ENCODE measurements around the gene ERO1B. TPM values are rescaled to one million over a fixed set of nuclear protein-coding genes. Genes with fewer than 3 reads are reported as not detected.
"Not testable (repeated sequence)": the region's sequence is repeated elsewhere in the genome, so short reads cannot be mapped to it uniquely, and the experiment has no call there.

The ERO1B gene
- total RNA-seq, 2 donors from 2014 or later: 8.4 to 10.5 TPM

DNA sequence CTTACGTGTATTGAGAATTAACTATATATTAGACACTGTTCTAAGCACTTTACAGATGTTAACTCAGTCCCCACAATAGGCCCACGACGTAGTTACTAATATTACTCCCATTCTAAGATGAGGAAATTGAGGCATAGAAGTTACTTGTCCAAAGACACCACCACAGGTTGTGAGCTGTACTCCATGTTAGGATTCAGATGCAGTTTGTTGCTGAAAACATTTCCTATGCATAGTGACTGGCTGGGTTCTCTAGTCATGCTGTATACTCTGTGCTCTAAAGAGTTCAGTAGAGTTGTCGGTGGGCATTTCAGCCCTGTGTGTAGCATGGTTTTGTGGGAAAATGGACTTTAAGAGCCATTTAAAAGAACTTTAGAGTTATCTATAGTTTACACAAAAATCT lies 74.2 kb downstream of the ERO1B start:
- no peak for DNase-seq (ENCODE audit: low spot score)
- intact Hi-C loops (cut with DNase I): no loop called here

DNA sequence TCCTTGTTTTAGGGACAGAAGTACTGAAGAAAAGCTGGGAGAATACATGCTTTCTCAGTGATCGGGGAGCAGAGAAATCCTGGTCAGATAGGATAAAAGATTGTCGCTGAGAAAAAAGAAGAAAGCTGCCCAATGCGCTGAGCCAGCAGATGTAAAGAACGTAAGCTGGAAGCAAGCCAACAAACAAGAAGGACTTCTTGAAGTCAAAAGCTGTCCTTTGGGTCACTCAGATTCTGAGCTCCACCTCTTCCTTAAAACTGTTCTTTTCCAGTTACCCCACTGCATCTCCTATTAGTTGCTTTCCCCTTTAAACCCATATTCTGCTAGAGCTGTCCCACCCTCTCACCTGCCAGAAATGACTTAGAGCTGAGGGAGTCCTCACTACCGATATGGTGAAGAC lies 74.6 kb downstream of the ERO1B start:
- intact Hi-C loops (cut with DNase I): no loop called here
- no peak for DNase-seq (ENCODE audit: low spot score)

DNA sequence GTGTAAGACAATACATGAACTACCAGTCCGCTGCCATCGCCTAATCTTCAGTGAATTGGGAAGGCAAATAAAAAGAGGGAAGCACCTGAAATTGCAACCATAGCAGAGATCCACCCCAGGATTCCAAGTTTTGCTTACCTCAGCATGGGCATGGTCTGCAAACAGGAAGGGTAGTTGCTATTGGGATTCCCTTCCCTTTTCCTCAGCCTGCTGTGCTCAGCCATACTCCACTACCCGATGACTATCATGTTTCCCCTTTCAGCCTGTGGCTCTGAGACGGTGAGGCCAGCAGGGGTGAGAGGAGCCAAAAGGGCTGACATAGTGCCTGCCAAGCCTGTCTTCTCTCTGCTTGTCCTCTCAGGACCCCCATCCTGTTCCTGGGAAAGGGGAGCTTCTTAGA lies 75.2 kb downstream of the ERO1B start:
- intact Hi-C loops (cut with DNase I): no loop called here
- DNase-seq (ENCODE audit: low spot score): no peak

DNA sequence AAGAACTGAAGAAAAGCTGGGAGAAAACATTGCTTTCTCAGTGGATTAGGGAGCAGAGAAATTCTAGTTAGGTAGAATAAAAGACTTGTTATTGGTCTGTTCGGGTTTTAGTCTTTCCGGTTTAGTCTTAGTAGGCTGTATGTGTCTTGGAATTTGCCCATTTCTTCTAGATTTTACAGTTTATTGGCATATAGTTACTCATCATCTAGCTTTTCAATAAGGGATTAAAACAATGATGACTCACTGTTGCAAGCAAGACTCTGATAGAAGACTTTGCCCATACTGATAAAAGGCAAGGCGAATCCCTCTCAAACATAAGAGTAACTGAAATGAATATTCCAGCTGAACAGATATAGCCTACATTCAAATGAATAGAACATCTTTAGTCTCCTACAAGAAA lies 77.1 kb downstream of the ERO1B start:
- intact Hi-C loops (cut with DNase I): no loop called here
- DNase-seq (ENCODE audit: low spot score): no peak

DNA sequence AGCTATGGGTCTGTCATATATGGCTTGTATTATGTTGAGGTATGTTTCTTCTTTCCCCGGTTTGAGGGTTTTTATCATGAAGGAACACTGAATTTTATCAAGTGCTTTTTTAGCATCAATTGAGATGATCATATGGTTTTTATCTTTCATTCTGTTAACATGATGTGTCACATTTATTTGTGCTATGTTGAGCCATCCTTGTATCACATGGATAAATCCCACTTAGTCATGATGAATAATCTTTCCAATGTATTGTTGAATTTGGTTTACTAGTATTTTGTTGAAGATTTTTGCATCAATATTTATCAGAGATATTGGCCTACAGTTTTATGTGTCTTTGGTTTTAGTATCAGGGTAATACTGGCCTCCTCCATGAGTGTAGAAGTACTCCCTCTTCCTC lies 77.7 kb downstream of the ERO1B start:
- DNase-seq (ENCODE audit: low spot score): no peak
- intact Hi-C loops (cut with DNase I): no loop called here

DNA sequence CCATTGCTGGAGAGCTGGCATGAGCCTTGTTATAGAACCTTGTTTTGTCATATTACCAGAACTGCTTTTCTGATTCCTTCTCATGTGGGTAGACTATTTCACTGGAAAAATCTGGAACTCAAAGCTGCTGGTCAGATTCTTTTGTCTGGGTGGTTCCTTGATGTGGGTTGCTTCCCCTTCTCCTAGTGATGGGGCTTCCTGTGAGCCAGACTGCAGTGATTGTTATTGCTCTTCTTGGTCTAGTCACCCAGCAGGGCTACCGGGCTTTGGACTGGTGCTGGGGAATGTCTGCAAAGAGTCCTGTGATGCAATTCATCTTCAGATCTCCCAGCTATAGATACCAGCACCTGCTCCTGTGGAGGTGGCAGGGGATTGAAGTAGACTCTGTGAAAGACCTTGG lies 80.0 kb downstream of the ERO1B start:
- intact Hi-C loops (cut with DNase I): no loop called here

DNA sequence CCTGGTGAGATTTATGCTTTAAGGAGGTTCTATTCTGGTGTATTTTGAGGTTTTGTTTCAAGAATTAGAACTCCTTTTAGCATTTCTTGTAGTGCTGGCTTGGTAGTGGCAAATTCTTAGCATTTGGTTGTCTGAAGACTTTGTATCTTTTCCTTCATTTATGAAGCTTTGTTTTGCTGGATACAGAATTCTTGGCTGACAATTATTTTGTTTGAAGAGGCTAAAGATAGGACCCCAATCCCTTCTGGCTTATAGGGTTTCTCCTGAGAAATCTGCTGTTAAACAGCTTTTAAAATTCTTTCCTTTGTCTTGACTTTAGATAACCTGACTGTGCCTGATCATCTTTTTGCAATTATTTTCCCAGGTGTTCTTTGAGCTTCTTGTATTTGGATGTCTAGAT lies 80.8 kb downstream of the ERO1B start:
- intact Hi-C loops (cut with DNase I): no loop called here
- no peak for DNase-seq (ENCODE audit: low spot score)

More for the DNA sequence above, 80.0 kb downstream of the ERO1B start:
- DNase-seq (ENCODE audit: low spot score): no peak

DNA sequence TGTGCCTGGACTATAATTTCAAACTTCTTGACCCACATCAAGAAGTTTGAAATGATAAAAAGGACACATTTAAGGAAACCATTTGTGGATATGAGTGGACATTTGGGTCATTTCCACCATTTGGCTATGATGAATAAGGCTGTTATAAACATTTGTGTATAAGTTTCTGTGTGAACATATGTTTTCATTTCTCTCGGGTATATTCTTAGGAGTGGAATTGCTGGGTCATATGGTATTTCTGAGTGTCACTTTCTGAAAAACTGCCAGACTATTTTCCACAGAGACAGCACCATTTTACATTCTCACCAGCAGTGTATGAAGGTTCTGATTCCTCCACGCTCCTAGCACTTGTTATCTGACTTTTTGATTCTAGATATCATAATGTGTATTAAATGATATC lies 88.6 kb downstream of the ERO1B start:
- intact Hi-C loops (cut with DNase I): no loop called here
- DNase-seq (ENCODE audit: low spot score): no peak

DNA sequence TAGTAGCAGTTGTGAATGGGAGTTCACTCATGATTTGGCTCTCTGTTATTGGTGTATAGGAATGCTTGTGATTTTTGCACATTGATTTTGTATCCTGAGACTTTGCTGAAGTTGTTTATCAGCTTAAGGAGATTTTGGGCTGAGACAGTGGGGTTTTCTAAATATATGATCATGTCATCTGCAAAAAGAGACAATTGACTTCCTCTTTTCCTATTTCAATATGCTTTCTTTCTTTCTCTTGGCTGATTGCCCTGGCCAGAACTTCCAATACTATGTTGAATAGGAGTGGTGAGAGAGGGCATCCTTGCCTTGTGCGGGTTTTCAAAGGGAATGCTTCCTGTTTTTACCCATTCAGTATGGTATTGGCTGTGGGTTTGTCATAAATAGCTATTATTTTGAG lies 93.7 kb downstream of the ERO1B start:
- intact Hi-C loops (cut with DNase I); DNase-seq (ENCODE audit: low spot score): not testable (repeated sequence)

DNA sequence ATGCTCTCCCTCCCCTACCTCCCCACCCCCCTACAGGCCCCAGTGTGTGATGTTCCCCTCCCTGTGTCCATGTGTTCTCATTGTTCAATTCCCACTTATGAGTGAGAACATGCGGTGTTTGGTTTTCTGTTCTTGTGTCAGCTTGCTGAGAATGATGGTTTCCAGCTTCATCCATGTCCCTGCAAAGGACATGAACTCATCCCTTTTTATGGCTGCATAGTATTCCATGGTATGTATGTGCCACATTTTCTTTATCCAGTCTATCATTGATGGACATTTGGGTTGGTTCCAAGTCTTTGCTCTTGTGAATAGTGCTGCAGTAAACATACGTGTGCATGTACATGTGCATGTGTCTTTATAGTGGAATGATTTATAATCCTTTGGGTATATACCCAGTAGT lies 95.3 kb downstream of the ERO1B start:
- DNase-seq (ENCODE audit: low spot score); intact Hi-C loops (cut with DNase I): not testable (repeated sequence)

DNA sequence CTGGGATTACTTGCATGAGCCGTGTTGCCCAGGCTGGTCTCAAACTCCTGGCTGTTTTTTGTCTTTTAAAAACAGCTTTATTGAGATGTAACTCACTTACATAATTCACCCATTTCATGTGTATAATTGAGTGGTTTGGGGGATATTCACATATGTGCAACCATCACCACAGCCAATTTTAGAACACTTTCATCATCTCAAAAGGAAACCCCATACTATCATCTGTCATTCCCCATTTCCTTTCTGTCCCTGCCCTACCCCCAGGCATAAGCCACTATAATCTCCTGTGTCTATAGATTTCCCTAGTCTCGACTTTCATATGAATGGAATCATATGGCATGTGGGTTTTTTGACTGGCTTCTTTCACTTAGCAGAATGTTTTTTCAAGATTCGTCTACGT lies 96.1 kb downstream of the ERO1B start:
- DNase-seq (ENCODE audit: low spot score): no peak
- intact Hi-C loops (cut with DNase I): no loop called here

DNA sequence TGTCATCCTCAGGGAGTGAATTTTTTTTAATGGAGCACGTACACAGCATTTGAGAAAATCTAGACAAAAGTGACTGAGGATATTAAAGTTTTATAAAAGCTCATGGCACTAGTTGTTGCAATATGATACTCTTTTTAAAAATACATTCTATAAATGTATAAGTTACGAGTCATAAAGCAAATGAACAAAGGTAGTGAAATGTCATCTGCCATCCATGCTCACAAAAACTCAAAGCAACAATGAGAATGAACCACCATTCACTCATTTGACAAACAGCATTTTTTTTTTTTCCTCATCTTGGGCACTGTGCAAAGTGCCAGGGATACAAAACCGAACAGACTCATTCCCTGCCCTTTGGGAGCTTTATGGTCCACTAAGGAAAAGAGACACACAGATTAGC lies 100.7 kb downstream of the ERO1B start:
- DNase-seq (ENCODE audit: low spot score): no peak
- intact Hi-C loops (cut with DNase I): no loop called here

DNA sequence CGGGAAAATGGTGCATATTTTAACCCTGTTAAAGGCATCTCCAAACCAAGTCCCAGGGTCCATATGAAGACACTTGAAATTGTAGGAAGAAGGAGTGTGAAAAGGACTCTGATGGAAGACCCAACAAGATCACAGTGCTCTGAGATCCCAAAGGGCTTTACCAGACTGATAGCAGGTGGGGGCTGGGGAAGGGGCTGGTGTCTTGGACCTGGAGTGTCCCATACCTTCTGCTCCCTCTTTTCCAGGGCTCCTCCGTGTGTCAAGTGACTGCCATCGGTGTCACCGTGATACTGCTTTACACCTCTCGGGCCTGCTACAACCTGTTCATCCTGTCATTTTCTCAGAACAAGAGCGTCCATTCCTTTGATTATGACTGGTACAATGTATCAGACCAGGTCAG lies 102.1 kb downstream of the ERO1B start:
- intact Hi-C loops (cut with DNase I): no loop called here
- DNase-seq (ENCODE audit: low spot score): no peak

DNA sequence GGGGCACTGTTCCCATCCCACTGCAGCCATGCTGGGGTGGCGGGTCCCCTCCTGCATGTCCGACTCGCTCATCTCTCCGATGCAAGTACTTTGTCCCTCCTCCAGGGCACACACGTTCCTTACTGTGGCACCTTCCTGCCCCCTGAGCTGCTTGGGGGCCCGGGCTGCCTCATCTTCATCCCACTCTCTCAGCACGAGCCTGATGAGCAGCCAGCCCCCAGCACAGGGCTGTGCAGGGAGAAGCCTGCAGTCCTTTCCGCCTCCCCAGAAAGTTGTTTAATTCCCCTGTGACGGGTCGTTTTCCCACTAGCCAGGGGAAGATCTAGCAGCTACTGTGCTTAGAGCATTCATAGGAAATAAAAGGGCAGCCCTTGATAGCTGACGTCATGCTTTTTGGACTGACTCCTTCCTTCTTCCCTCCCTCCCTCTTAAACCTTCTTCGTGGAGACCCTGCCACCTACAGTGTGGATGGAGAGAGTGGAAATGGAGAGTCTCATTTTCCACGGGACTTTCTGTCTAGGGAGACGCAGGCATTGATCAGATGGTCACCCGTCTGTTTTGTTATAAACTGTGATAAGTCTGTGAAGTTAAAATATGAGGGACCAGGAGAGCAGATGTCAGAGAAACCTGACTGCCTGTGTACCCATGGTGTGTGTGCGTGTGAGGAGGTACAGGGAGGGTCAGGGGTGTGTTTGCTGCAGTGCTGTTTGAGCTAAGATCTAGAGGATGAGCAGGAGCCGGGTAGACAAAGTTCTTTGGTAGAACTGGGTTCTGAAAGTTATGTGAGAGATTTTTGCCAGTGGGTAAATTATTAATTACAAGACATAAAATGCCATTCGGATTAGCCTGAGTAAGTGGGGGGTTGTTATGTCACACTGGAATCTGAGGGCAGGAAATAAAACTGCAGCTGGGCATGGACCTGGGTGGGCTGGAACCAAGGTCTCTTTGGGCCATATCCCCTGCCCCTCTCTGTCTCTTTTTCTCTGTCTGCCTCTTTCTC lies 105.1 kb downstream of the ERO1B start:
- intact Hi-C loops (cut with DNase I): no loop called here
- no peak for DNase-seq (ENCODE audit: low spot score)

DNA sequence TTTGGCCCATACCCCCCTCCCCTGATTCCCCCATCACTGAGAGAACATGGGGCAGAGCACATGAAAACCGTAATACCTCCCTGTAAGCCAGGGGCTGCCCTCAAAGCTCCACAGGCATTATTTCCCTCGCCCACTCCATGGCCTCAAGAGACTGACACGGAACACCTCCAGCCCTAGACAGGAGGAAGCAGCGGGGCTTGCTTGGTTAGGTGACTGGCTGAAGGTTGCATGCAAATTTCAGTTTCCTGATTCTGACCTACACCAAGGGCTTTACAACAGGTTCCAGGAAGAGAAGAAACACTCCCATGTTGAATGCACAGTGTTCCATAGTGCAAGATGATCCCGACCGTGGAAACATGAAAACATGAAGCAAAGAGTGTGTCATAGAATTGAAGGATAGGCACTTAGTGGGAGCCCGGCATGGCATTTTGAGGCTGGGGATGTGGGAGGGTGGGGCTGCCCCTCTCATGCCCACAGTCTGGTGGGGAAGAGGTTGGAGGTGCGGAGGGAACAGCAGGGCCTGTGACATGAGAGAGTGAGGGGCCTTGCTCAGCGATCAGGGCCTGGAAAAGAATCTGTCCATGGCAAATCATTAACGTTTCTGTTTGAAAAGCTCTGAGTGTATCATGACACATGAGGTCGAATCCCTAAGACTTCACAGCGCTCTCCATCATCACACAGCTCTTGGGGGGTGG lies 106.0 kb downstream of the ERO1B start:
- intact Hi-C loops (cut with DNase I): no loop called here
- no peak for DNase-seq (ENCODE audit: low spot score)

DNA sequence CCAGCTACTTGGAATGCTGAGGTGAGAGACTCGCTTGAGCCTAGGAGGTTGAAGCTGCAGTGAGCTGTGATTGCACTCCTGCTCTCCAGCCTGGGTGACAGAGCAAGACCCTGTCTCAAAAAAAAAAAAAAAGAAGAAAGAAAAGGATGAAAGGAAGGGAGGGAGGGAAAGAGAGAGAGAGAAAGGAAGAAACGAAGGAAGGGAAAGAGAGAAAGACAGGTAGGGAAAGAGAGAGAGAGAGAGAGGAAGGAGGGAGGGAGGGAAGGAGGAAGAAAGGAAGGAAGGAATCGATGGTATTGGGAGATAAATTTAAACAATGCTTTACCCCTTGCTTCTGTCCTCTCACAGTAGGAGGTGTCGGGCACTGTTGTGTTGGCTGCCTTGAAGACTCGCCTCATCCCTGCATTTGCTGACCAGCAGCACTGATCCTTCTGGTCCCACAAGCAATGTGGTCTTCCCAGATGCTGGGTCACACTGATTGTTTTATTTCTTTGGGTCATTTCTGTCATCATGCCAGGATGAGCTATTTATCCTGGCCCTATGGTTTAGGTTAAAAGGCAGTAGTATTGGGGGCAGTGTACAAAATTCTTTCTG lies 108.5 kb downstream of the ERO1B start:
- DNase-seq (ENCODE audit: low spot score): no peak
- intact Hi-C loops (cut with DNase I): no loop called here

DNA sequence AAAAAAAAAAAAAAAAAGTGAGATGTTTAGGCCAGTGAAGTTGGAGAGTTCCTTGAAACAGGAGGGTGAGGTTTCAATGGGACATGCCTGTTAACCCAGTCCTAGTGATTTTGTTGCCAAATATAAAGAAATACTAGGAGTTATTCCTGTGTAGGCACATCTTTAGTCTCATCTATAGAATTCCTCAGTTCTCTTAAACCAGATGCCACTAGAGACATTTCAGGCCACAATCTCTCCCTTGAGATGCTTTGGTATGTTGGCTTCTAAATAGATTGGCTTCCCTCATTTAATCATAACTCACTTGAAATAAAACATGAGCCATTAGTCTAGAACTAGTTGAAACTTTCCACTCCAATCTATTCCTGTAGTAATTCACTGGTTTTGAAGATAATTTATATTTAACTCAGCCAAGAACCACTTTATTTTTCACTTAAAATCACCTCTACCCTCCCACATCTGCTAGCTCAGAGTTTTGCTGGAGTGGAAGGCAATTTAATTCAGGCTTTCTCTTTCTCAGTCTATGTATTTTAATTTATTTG lies 109.6 kb downstream of the ERO1B start:
- intact Hi-C loops (cut with DNase I): no loop called here
- no peak for DNase-seq (ENCODE audit: low spot score)

DNA sequence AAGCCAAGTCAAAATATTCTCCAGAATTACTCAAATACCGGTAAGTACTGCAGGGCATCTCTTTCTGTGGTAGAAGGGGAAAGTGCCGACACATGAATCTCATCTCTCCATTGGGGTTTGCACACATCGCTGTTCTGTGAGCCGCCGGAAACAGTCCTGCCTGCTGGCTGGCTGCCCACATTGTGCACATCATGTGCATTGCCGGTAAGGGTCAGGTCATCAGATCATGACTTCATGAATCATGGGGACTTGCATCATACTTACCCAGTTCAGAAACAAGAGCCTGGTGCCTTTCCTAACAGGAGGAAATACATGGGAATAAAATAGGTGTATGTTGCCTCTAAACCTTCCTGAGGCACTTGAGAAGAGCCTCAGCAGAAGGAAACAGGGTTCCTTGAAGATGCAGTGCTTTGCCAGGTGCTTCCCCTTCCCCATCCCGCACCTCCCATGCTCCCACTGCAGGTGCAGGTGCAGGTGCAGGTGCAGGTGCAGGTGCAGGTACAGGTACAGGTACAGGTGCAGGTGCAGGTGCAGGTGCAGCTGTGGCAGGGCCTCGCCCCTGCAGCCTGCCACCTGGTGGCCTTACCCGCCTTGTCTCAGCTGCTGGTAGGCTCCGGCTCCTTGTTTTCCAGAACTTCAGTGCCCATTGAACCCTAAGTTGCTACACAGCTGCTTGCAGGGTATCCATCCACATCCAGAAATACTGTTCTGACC lies 112.9 kb downstream of the ERO1B start:
- peak; percentile 93 for DNase-seq (ENCODE audit: low spot score)
- intact Hi-C loops (cut with DNase I): no loop called here

DNA sequence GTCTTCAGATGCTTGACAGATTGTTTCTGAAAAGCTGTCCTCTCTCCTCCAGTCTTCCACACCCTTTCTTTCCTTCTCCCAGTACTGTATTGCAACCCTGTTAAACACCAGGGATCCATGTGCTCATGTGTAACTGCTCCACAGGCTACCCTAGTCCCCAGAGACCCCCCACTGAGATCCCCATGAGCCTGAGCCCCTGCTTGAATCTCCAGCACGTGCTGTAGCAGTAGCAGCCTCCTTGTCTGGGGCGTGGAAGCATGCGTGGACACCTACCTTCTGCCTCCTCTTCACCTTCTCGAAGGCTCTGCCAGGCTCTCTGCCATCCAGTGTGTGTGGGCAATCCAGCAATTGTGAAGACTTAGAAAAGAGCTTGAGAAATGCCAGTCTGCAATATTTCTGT lies 114.2 kb downstream of the ERO1B start:
- intact Hi-C loops (cut with DNase I): no loop called here

More for the DNA sequence above, 114.2 kb downstream of the ERO1B start:
- no peak for DNase-seq (ENCODE audit: low spot score)
